HepG2 (cell line): ENCODE data around the gene KCNAB2. TPM values are rescaled to one million over a fixed set of nuclear protein-coding genes. Genes with fewer than 3 reads are reported as not detected.

Source experiments
- EP300 ChIP-seq, 3 experiments: sonication (generic) in 1 of 3; formaldehyde crosslinking in 1 of 3; IDR thresholded peaks; 2 replicates each; pipeline versions ENCODE4 v1.5.1 to v1.6.1; 2011 to 2020; ENCODE audit warnings: low read depth in 2 of 3, low read length in 2 of 3, borderline replicate concordance in 1 of 3, improper control_type of control experiment in 1 of 3, mild to moderate bottlenecking in 1 of 3, missing genetic modification reagents in 1 of 3, moderate library complexity in 1 of 3
- GATA4 ChIP-seq: sonication (generic); IDR thresholded peaks from 2 replicates; pipeline ENCODE4 v1.6.1; 2016; ENCODE audit warnings: antibody characterized with exemption, low read depth, borderline replicate concordance
- HDAC2 ChIP-seq: sonication (generic); formaldehyde crosslinking; IDR thresholded peaks from 2 replicates; pipeline ENCODE4 v1.4.0; 2020; ENCODE audit warnings: missing genetic modification reagents
- HES4 ChIP-seq: sonication (generic); formaldehyde crosslinking; IDR thresholded peaks from 2 replicates; pipeline ENCODE4 v1.9.0; 2021; ENCODE audit warnings: mild to moderate bottlenecking, missing genetic modification reagents, borderline replicate concordance
- HMGXB4 ChIP-seq, 2 experiments: sonication (generic) in 1 of 2; formaldehyde crosslinking in 1 of 2; IDR thresholded peaks; 2 replicates each; pipeline versions ENCODE4 v1.4.0 to v1.6.1; 2018 to 2020; ENCODE audit warnings: missing genetic modification reagents in 2 of 2, borderline replicate concordance in 1 of 2, low read depth in 1 of 2, mild to moderate bottlenecking in 1 of 2, missing biosample characterization in 1 of 2
- JUNB ChIP-seq: sonication (generic); formaldehyde crosslinking; IDR thresholded peaks from 2 replicates; pipeline ENCODE4 v1.8.0; 2022; ENCODE audit warnings: missing genetic modification reagents, mild to moderate bottlenecking, borderline replicate concordance
- KDM5B ChIP-seq: sonication (generic); formaldehyde crosslinking; IDR thresholded peaks from 2 replicates; pipeline ENCODE4 v1.4.0; 2020; ENCODE audit warnings: missing genetic modification reagents, mild to moderate bottlenecking, borderline replicate concordance
- KLF9 ChIP-seq: IDR thresholded peaks from 2 replicates; pipeline ENCODE4 v1.6.1; 2016; ENCODE audit warnings: low read depth
- MTF1 ChIP-seq: sonication (generic); formaldehyde crosslinking; IDR thresholded peaks from 2 replicates; pipeline ENCODE4 v1.5.0; 2020; ENCODE audit warnings: missing genetic modification reagents
- MYC ChIP-seq: sonication (generic); formaldehyde crosslinking; IDR thresholded peaks from 2 replicates; pipeline ENCODE4 v1.9.0; 2021; ENCODE audit warnings: missing genetic modification reagents, borderline replicate concordance
- MYNN ChIP-seq: sonication (generic); formaldehyde crosslinking; IDR thresholded peaks from 2 replicates; pipeline ENCODE4 v1.4.0; 2020; ENCODE audit warnings: mild to moderate bottlenecking, low read depth, missing genetic modification reagents
- PCBP1 ChIP-seq: fragments of 200-400 bp; formaldehyde crosslinking; IDR thresholded peaks from 2 replicates; pipeline ENCODE4 v1.6.1; 2017; ENCODE audit warnings: mild to moderate bottlenecking, low read depth, low read length, borderline replicate concordance
- RBM39 ChIP-seq: fragments of 200-400 bp; formaldehyde crosslinking; IDR thresholded peaks from one replicate; pipeline ENCODE4 v1.6.1; 2018; ENCODE audit warnings: antibody characterized with exemption, mild to moderate bottlenecking, low read depth, low read length; ENCODE audit not compliant: poor library complexity, severe bottlenecking
- ZMAT3 ChIP-seq: sonication (generic); formaldehyde crosslinking; conservative IDR thresholded peaks from 2 replicates; pipeline ENCODE4 v1.7.0; 2021; ENCODE audit warnings: missing genetic modification reagents
- ZNF12 ChIP-seq: sonication (generic); formaldehyde crosslinking; IDR thresholded peaks from 2 replicates; pipeline ENCODE4 v1.5.0; 2020; ENCODE audit warnings: missing genetic modification reagents
- ZNF557 ChIP-seq: sonication (generic); formaldehyde crosslinking; IDR thresholded peaks from 2 replicates; pipeline ENCODE4 v1.4.0; 2020; ENCODE audit warnings: missing genetic modification reagents
- ZNF652 ChIP-seq: IDR thresholded peaks from 2 replicates; pipeline ENCODE4 v1.6.1; 2016; ENCODE audit warnings: low read depth, borderline replicate concordance
- ZNF780A ChIP-seq: sonication (generic); formaldehyde crosslinking; IDR thresholded peaks from 2 replicates; pipeline ENCODE4 v1.8.0; 2022; ENCODE audit warnings: mild to moderate bottlenecking, missing genetic modification reagents, moderate library complexity
- ZNF816 ChIP-seq: sonication (generic); formaldehyde crosslinking; IDR thresholded peaks from 2 replicates; pipeline ENCODE4 v1.8.0; 2022; ENCODE audit warnings: missing genetic modification reagents, mild to moderate bottlenecking, borderline replicate concordance
- ZNF878 ChIP-seq: sonication (generic); formaldehyde crosslinking; IDR thresholded peaks from 2 replicates; pipeline ENCODE4 v1.8.1; 2023; ENCODE audit warnings: mild to moderate bottlenecking, missing genetic modification reagents, moderate library complexity
- ZSCAN29 ChIP-seq: sonication (generic); formaldehyde crosslinking; conservative IDR thresholded peaks from 2 replicates; pipeline ENCODE4 v1.4.0; 2020; ENCODE audit warnings: mild to moderate bottlenecking, missing genetic modification reagents
- polyA plus RNA-seq, 8 experiments: library from polyadenylated mRNA; depleted of rRNA in 3 of 8; stranded (reverse) in 7 of 8; unstranded in 1 of 8; fragments of >200 nt; fragmentation: Illumina TruSeq in 4 of 8; extraction: Trizol in 4 of 8; gene quantifications; 2 replicates each; pipeline versions ENCODE4 v1.2.1 to v1.2.3, GENCODE V29; 2011 to 2016; ENCODE audit warnings: low read depth in 4 of 8, missing spikeins in 1 of 8, mixed read lengths in 1 of 8; ENCODE audit not compliant: insufficient read depth in 1 of 8
- total RNA-seq, 5 experiments: library from RNA; depleted of rRNA; stranded (reverse); fragments of >200 nt; fragmentation: Illumina TruSeq; extraction: Trizol; gene quantifications; 2 replicates each; pipeline ENCODE4 v1.2.3, GENCODE V29; 2016; ENCODE audit warnings: low read depth in 1 of 5
- TF ChIP-seq, protein P1 (sequence below): IDR thresholded peaks from 2 replicates; pipeline ENCODE4 v1.6.1; 2016; ENCODE audit warnings: missing compliant biosample characterization, missing genetic modification reagents, borderline replicate concordance
- TF ChIP-seq, protein P2 (sequence below): sonication (generic); formaldehyde crosslinking; IDR thresholded peaks from 2 replicates; pipeline ENCODE4 v1.4.0; 2020; ENCODE audit warnings: mild to moderate bottlenecking, missing genetic modification reagents

Gene KCNAB2
- total and polyA plus RNA-seq, 2 of the 13 experiments (the other 11 are each of a cell fraction or from before 2014, with no cell fraction given) = 6.2 to 8.8 TPM

GRCh38 chr1:6026095-6026809, 19.4 kb upstream of the KCNAB2 start (continued):
- TF ChIP-seq MTF1 (CRISPR knock-in tag) = 0 out of 2 replicates have a peak, but pooled peaks have one; percentile 26
- no peak for TF ChIP-seq ZSCAN29 (CRISPR knock-in tag)
- 0 out of 2 replicates have a peak, but pooled peaks have one; percentile 57 for TF ChIP-seq ZNF816 (CRISPR knock-in tag)
- TF ChIP-seq EP300 (IDR thresholded peaks at IDR 0.05; ENCODE audit: low read depth in 2 of 2, low read length in 2 of 2) = no peak
- peak; percentile 58; the same call in 1 of the 2 replicates for TF ChIP-seq EP300 (CRISPR knock-in tag; IDR thresholded peaks at IDR 0.05; ENCODE audit: borderline replicate concordance)
- no peak for TF ChIP-seq JUNB
- peak; percentile 86; the same call in 1 of the 2 replicates for TF ChIP-seq ZNF878
- TF ChIP-seq MYC (CRISPR knock-in tag) = peak; percentile 91
- TF ChIP-seq KLF9 (CRISPR knock-in tag) = no peak
- no peak for TF ChIP-seq ZNF652
- TF ChIP-seq, protein P1, sequence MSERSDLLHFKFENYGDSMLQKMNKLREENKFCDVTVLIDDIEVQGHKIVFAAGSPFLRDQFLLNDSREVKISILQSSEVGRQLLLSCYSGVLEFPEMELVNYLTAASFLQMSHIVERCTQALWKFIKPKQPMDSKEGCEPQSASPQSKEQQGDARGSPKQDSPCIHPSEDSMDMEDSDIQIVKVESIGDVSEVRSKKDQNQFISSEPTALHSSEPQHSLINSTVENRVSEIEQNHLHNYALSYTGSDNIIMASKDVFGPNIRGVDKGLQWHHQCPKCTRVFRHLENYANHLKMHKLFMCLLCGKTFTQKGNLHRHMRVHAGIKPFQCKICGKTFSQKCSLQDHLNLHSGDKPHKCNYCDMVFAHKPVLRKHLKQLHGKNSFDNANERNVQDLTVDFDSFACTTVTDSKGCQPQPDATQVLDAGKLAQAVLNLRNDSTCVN = peak; percentile 79; the same call in 1 of the 2 replicates
- TF ChIP-seq PCBP1 = no peak
- TF ChIP-seq ZMAT3 (CRISPR knock-in tag) = 0 out of 2 replicates have a peak, but pooled peaks have one; percentile 57
- no peak for TF ChIP-seq RBM39
- TF ChIP-seq ZNF557 (CRISPR knock-in tag) = 0 out of 2 replicates have a peak, but pooled peaks have one; percentile 48
- TF ChIP-seq, protein P2, sequence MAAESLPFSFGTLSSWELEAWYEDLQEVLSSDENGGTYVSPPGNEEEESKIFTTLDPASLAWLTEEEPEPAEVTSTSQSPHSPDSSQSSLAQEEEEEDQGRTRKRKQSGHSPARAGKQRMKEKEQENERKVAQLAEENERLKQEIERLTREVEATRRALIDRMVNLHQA (CRISPR knock-in tag) = no peak
- TF ChIP-seq KDM5B (CRISPR knock-in tag) = peak; percentile 58; the same call in 1 of the 2 replicates
- TF ChIP-seq ZNF780A (CRISPR knock-in tag) = no peak
- TF ChIP-seq ZNF12 (CRISPR knock-in tag) = 0 out of 2 replicates have a peak, but pooled peaks have one; percentile 53
- no peak for TF ChIP-seq MYNN (CRISPR knock-in tag)
- TF ChIP-seq HES4 (CRISPR knock-in tag) = no peak
- no peak; a peak in 1 of 4 replicates for TF ChIP-seq HMGXB4 (CRISPR knock-in tag; IDR thresholded peaks at IDR 0.05; ENCODE audit: borderline replicate concordance in 1 of 2, low read depth in 1 of 2)
- TF ChIP-seq HDAC2 (CRISPR knock-in tag) = peak; percentile 61; the same call in 1 of the 2 replicates
- peak; percentile 49; the same call in 1 of the 2 replicates for TF ChIP-seq GATA4
